ENCODE data around the gene USP6NL.

The USP6NL gene

DNA sequence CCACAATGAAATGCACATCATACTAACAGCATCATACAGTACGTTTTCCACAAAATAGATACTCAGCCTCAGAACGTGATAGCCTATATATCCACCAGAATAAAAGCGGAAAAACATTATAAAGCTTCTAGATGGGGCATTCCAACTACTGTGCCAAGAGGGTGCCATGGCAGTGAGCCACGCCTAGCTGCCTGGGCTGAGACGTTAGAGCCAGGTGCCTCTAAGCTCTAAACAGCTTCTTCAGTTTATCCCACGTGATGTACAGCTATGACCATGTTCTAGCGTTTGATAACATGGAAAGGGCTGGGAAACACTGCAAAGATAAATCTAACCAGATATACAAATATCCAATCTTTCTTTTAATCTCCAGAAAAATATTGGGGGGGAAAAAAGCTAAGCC lies 17.8 kb downstream of the USP6NL start:
- DNase-seq (ENCODE audit: low spot score), result no peak

DNA sequence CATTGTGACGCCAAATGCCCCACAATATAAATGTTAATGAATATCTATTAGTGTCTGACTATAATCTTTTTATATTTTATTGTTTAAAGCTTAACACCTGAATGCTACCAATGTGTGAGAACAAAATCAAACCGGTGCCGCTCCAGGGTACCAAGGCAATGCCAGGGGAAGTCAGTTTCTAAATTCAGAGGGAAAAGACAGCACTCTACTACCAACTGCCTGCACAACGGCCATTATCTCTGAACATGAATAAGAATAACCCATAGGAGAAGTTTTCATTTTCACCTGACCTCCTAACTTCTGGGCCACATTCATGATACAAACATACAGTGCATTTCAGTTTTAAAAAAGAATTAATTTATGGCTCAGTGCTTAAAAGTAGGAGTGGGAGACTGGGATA lies 21.7 kb downstream of the USP6NL start:
- no peak for DNase-seq (ENCODE audit: low spot score)

DNA sequence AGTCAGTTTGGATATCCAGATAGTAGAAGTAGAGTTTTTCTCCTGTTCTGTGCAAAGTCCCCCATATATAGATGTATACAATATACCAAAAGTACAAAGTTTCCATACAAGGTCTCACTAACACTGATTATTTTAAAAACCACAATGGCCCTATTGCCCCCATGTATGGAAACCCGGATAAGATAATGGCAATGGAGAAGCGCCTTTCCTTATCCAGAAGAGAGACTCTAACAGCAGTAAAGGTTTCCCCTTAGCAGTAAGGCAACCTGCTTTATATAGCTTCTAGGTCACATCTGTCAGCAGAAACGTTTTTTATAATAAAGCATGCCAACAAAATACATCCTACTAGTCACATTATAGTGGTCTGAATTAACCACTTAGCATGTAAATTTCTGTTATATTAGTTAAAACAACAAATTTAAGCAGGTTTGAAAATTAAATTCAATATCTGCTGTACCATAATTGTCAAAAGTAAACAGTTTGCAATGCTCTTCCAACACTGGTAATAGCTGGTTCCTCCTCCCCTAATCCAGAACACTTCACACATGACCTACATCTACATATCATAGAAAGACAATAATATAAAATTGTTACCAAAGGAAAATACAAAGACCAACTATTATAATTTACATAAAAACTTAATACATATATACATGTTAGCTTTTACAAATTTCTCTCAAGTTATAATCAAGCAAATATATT lies 22.4 kb downstream of the USP6NL start:
- no peak for DNase-seq (ENCODE audit: low spot score)

DNA sequence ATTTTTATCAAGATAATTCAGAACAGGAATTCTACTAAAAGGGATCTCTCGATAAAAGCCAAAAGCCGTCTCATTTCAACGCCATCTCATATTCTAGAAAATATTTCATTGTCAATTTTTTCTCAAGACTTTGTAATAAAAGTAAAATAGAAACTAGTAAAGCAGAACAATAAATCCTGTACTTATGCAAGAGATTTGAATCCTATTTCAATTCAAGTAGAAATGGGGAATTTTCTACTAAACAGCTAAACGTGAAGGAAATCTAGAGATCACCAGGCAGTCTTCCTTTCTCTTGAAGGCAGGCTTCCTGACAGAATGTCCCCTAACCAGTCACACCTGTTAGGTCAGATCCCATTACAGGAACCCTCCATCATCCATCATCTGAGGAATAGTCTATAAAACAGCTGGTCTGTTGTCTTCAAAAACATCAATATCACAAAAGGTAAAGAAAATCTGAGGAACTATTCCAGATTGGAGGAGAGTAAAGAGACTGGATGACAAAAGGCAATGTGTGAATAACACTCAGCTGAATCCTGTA lies 23.7 kb downstream of the USP6NL start:
- no peak for DNase-seq (ENCODE audit: low spot score)

DNA sequence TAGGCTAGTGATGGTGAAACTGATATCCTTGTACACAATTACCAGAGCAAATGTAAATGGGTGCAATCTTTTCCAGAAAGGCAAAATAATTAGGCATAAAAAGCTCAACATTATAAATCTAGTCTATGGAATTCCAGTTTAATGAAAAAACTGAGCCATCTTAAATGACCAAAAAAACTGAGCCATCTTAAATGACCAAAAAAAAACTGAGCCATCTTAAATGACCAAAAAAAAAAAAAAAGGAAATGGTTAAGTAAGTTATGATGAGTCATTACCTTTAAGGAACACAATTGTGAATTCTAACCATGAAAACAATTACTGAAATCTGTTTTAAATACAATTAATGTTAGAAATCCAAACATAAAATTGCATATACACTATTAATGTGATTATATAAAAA lies 25.3 kb downstream of the USP6NL start:
- DNase-seq (ENCODE audit: low spot score), result no peak

- no peak for DNase-seq (ENCODE audit: low spot score)
Observed at GRCh38 chr10:11581213-11581612, 30.2 kb downstream of the USP6NL start.

GRCh38 chr10:11579885-11580284 lies 31.6 kb downstream of the USP6NL start:
- no peak for DNase-seq (ENCODE audit: low spot score)

DNA sequence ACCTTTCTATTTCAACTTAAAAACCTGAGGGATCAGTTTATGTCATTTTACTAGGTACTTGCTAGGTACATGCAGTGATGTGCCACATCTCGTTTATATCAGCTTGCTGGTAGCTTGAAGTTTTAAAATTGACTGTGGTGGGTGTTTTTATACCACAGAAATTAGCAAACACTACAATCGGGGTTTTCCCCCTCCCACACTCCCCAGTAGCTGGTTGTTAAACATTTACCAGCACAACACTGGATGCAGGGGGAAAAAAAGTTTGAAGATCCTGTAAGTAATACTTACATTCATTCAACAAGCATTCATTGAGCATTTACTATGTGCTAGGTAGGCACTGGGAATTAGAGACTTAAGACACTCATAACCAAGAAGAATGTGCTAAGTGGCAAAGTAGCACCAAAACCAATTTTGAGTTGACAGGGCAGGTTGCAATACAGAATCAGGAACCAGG lies 32.6 kb downstream of the USP6NL start:
- no peak for DNase-seq (ENCODE audit: low spot score)

- no peak for DNase-seq (ENCODE audit: low spot score)
Observed at GRCh38 chr10:11576092-11576809, 35.2 kb downstream of the USP6NL start.

- DNase-seq (ENCODE audit: low spot score), result no peak
Observed at GRCh38 chr10:11573497-11573896, 38.0 kb downstream of the USP6NL start.

- DNase-seq (ENCODE audit: low spot score), result no peak
Observed at GRCh38 chr10:11570751-11571150, 40.7 kb downstream of the USP6NL start.

- DNase-seq (ENCODE audit: low spot score), result no peak
Observed at GRCh38 chr10:11569471-11569870, 42.0 kb downstream of the USP6NL start.

DNA sequence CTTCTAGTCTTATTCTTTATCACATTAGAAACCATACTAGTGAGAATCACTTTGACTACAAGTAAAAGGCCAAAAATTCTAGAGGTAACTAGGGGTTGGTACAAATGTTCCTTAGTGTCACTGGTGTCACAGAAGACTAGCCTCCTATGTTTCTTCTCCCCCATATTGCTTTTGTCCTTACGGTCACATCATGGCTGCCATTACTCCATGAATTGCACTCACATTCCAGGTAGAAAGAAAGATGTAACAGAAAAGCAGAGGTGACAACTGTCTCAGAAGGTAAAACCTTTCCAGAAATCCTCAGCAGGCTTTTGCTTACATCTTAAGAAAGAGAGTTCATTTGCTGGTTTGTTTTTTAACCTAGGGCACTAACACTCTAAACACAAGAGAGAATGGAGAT lies 42.9 kb downstream of the USP6NL start:
- DNase-seq (ENCODE audit: low spot score), result no peak

- no peak for DNase-seq (ENCODE audit: low spot score)
Observed at GRCh38 chr10:11564741-11565140, 46.7 kb downstream of the USP6NL start.

GRCh38 chr10:11563936-11564335 lies 47.5 kb downstream of the USP6NL start:
- no peak for DNase-seq (ENCODE audit: low spot score)

DNA sequence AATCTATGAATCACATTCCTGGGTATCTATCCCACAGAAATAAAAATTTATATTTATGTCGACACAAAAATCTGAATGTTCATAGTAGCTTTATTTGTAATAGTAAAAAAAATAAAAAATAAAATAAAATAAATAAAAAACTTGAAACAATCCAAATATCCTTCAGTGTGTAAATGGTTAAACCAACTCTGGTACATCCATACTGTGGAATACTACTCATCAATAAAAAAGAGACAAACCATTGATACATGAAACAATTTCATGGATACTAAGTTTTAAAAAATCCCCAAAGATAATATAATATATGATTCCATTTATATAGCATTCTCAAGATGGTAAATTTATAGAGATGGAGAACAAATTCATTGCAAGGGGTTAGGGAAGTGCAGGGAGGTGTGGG lies 48.6 kb downstream of the USP6NL start:
- no peak for DNase-seq (ENCODE audit: low spot score)

- DNase-seq (ENCODE audit: low spot score), result peak; percentile 20
Observed at GRCh38 chr10:11560076-11560709, 51.3 kb downstream of the USP6NL start.

- DNase-seq (ENCODE audit: low spot score), result no peak
Observed at GRCh38 chr10:11557967-11558366, 53.5 kb downstream of the USP6NL start.

GRCh38 chr10:11557513-11557912 lies 53.9 kb downstream of the USP6NL start:
- DNase-seq (ENCODE audit: low spot score), result no peak

- DNase-seq (ENCODE audit: low spot score), result no peak
Observed at GRCh38 chr10:11555556-11555955, 55.9 kb downstream of the USP6NL start.

DNA sequence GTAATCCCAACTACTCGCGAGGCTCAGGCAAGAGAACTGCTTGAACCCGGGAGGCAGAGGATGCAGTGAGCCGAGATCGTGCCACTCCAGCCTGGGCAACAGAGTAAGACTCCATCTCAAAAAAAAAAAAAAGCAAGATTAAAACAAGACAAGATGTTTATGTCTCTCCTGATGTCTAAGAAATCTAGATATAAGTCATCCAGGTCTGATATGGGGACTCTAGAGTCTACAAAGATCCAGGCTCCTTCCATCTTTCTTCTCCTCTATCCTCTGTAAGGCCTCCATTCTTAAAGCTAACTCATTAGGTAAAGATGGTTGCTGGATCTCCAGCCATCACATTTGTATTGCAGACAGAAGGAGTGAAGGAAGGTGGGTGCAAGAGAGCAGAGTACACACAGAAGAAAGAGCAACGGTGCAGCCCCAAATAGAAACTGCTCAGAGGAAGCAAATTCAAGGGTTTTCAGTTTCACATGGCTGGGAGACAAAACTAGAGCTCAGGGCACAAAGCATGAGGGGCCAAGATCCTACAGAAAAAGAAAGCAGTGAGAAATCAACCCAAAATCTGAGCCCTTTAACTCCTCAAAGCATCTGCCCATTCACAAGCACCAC lies 57.6 kb downstream of the USP6NL start:
- no peak for DNase-seq (ENCODE audit: low spot score)

GRCh38 chr10:11551916-11552602 lies 59.4 kb downstream of the USP6NL start:
- no peak for DNase-seq (ENCODE audit: low spot score)
